GM12878 (cell line): ENCODE measurements around the gene MYO16. TPM values are rescaled to one million over a fixed set of nuclear protein-coding genes. Genes with fewer than 3 reads are reported as not detected.

ENCODE experiments used
- BHLHE40 ChIP-seq, 2 experiments: fragments of 450-650 bp in 1 of 2; IDR thresholded peaks; 2 replicates each; pipeline ENCODE4 v1.6.1; 2011 to 2017; ENCODE audit warnings: low read depth in 2 of 2, borderline replicate concordance in 1 of 2, improper control_type of control experiment in 1 of 2, low read length in 1 of 2, mild to moderate bottlenecking in 1 of 2
- DPF2 ChIP-seq: fragments of 450-650 bp; IDR thresholded peaks from 2 replicates; pipeline ENCODE4 v1.6.1; 2017; ENCODE audit warnings: mild to moderate bottlenecking
- EP300 ChIP-seq, 2 experiments: fragments of 150-350 bp in 1 of 2; IDR thresholded peaks; 2 replicates each; pipeline ENCODE4 v1.6.1; 2011 to 2012; ENCODE audit warnings: low read depth in 2 of 2, low read length in 2 of 2, borderline replicate concordance in 1 of 2, improper control_type of control experiment in 1 of 2, inconsistent platforms in 1 of 2; ENCODE audit not compliant: control insufficient read depth in 1 of 2
- IKZF2 ChIP-seq, 2 experiments: fragments of 450-650 bp; IDR thresholded peaks; 2 replicates each; pipeline ENCODE4 v1.6.1; 2017; ENCODE audit warnings: mild to moderate bottlenecking in 2 of 2, moderate library complexity in 2 of 2
- MTA2 ChIP-seq: fragments of 450-650 bp; IDR thresholded peaks from 2 replicates; pipeline ENCODE4 v1.6.1; 2016; ENCODE audit warnings: low read depth, mild to moderate bottlenecking, moderate library complexity
- RUNX3 ChIP-seq: IDR thresholded peaks from 2 replicates; pipeline ENCODE4 v1.6.1; 2012; ENCODE audit warnings: low read length, inconsistent platforms
- SIX5 ChIP-seq: IDR thresholded peaks from 2 replicates; pipeline ENCODE4 v1.6.1; 2011; ENCODE audit warnings: mild to moderate bottlenecking, low read depth, low read length, moderate library complexity; ENCODE audit not compliant: severe bottlenecking
- SUZ12 ChIP-seq: fragments of 200-600 bp; sonication (generic); IDR thresholded peaks from one replicate; pipeline ENCODE4 v1.6.1; 2018; ENCODE audit warnings: antibody characterized with exemption, mild to moderate bottlenecking; ENCODE audit not compliant: unreplicated experiment
- YBX1 ChIP-seq: fragments of 450-650 bp; IDR thresholded peaks from 2 replicates; pipeline ENCODE4 v1.6.1; 2016; ENCODE audit warnings: antibody characterized with exemption
- polyA plus RNA-seq, 11 experiments: library from polyadenylated mRNA; depleted of rRNA in 4 of 11; unstranded in 6 of 11; stranded (reverse) in 5 of 11; fragments of >200 nt; fragmentation: Nextera tagmentation in 4 of 11; fragmentation: Illumina TruSeq in 1 of 11; extraction: Ambion mirVana in 4 of 11; extraction: Trizol in 1 of 11; gene quantifications; 1 replicate in 1 of 11; 2 replicates in 10 of 11; pipeline versions ENCODE4 v1.2.1 to v1.2.3, GENCODE V29; 2011 to 2016; ENCODE audit warnings: inconsistent platforms in 2 of 11, missing spikeins in 2 of 11, low read depth in 1 of 11
- total RNA-seq, 4 experiments: library from RNA; depleted of rRNA in 3 of 4; stranded (reverse); fragments of >200 nt in 3 of 4; fragmentation: Illumina TruSeq in 1 of 4; extraction: Trizol in 1 of 4; gene quantifications; 2 replicates each; pipeline versions ENCODE4 v1.2.1 to v1.2.3, GENCODE V29; 2013 to 2021
- TF ChIP-seq, protein P1 (sequence below): fragments of 450-650 bp; IDR thresholded peaks from 2 replicates; pipeline ENCODE4 v1.6.1; 2017; ENCODE audit warnings: mild to moderate bottlenecking, low read depth, inconsistent platforms; ENCODE audit not compliant: poor library complexity, severe bottlenecking
- TF ChIP-seq, protein P2 (sequence below): fragments of 450-650 bp; IDR thresholded peaks from 2 replicates; pipeline ENCODE4 v1.6.1; 2017; ENCODE audit warnings: mild to moderate bottlenecking, moderate library complexity
- TF ChIP-seq, protein P3 (sequence below): IDR thresholded peaks from 2 replicates; pipeline ENCODE4 v1.6.1; 2011; ENCODE audit warnings: low read depth, low read length, improper control_type of control experiment, borderline replicate concordance

MYO16 gene
- total and polyA plus RNA-seq, 10 of the 15 experiments (the other 5 are each of a cell fraction or from before 2014, with no cell fraction given), result under 0.01 to 1.7 (median 0.05) TPM; not detected in 4

DNA sequence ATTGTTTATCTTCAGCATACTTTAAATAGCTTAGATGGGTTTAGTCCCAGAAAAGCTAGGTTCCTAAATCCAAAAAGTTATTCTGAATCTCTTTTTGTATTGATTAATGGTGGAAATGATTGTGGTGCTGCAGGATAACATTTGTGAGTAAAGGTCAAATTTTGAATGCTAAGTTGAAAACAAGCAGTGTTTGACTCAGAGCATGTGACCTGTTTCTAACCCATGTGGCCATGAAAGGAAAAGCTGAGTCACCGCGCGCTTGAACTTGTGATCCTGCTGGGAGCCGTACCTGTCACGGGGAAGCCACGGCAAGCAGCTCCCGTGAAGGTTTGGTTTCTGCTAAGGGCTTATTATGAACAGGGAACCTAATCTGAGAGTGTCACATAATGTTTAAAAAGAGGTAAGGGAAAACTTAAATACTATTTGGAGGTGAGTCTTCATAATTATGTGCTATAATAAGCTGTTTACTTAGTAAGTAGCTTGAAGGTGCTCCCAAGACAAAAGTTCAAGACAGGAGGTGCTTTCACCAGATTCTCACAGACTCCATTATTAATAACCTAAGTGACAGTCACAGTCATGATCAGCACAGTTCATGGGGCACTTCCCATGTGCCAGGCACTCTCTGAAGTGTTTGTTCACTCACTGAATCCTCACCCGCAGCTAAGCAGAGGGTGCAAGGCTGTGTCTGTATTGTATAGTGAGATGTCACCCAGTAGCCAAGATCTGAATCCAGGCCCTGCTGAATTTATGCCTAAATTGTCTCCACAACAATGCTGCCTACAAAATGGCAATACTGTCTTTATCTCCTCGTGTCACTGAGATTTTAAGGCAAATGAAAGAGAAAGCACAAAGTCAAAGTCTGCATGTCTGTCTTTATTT lies 286.5 kb downstream of the MYO16 start (continued):
- TF ChIP-seq, protein P1, sequence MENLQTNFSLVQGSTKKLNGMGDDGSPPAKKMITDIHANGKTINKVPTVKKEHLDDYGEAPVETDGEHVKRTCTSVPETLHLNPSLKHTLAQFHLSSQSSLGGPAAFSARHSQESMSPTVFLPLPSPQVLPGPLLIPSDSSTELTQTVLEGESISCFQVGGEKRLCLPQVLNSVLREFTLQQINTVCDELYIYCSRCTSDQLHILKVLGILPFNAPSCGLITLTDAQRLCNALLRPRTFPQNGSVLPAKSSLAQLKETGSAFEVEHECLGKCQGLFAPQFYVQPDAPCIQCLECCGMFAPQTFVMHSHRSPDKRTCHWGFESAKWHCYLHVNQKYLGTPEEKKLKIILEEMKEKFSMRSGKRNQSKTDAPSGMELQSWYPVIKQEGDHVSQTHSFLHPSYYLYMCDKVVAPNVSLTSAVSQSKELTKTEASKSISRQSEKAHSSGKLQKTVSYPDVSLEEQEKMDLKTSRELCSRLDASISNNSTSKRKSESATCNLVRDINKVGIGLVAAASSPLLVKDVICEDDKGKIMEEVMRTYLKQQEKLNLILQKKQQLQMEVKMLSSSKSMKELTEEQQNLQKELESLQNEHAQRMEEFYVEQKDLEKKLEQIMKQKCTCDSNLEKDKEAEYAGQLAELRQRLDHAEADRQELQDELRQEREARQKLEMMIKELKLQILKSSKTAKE, result peak; percentile 20
- TF ChIP-seq, protein P2, sequence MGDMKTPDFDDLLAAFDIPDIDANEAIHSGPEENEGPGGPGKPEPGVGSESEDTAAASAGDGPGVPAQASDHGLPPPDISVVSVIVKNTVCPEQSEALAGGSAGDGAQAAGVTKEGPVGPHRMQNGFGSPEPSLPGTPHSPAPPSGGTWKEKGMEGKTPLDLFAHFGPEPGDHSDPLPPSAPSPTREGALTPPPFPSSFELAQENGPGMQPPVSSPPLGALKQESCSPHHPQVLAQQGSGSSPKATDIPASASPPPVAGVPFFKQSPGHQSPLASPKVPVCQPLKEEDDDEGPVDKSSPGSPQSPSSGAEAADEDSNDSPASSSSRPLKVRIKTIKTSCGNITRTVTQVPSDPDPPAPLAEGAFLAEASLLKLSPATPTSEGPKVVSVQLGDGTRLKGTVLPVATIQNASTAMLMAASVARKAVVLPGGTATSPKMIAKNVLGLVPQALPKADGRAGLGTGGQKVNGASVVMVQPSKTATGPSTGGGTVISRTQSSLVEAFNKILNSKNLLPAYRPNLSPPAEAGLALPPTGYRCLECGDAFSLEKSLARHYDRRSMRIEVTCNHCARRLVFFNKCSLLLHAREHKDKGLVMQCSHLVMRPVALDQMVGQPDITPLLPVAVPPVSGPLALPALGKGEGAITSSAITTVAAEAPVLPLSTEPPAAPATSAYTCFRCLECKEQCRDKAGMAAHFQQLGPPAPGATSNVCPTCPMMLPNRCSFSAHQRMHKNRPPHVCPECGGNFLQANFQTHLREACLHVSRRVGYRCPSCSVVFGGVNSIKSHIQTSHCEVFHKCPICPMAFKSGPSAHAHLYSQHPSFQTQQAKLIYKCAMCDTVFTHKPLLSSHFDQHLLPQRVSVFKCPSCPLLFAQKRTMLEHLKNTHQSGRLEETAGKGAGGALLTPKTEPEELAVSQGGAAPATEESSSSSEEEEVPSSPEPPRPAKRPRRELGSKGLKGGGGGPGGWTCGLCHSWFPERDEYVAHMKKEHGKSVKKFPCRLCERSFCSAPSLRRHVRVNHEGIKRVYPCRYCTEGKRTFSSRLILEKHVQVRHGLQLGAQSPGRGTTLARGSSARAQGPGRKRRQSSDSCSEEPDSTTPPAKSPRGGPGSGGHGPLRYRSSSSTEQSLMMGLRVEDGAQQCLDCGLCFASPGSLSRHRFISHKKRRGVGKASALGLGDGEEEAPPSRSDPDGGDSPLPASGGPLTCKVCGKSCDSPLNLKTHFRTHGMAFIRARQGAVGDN, result peak; percentile 63; the same call in 1 of the 2 replicates
- TF ChIP-seq BHLHE40 (IDR thresholded peaks at IDR 0.05; ENCODE audit: borderline replicate concordance in 1 of 2, low read depth in 2 of 2, low read length in 1 of 2) (peak in 1 of 2 experiments; percentile 73; a peak in 2 of 4 replicates), YBX1 (no peak), DPF2 (peak; percentile 39; the same call in 1 of the 2 replicates), SUZ12 (no peak), RUNX3 (0 out of 2 replicates have a peak, but pooled peaks have one; percentile 6), IKZF2 (IDR thresholded peaks at IDR 0.05) (peak; percentile 58 to 63; a peak in 2 of 4 replicates), EP300 (IDR thresholded peaks at IDR 0.05; ENCODE audit: borderline replicate concordance in 1 of 2, control insufficient read depth in 1 of 2, low read depth in 2 of 2, low read length in 2 of 2) (peak in 1 of 2 experiments; percentile 61; a peak in 2 of 4 replicates), MTA2 (no peak), SIX5 (no peak)
- TF ChIP-seq, protein P3, sequence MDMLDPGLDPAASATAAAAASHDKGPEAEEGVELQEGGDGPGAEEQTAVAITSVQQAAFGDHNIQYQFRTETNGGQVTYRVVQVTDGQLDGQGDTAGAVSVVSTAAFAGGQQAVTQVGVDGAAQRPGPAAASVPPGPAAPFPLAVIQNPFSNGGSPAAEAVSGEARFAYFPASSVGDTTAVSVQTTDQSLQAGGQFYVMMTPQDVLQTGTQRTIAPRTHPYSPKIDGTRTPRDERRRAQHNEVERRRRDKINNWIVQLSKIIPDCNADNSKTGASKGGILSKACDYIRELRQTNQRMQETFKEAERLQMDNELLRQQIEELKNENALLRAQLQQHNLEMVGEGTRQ, result peak; percentile 65
